G401 (cell line): ENCODE data around the gene PRRT4. TPM values are rescaled to one million over a fixed set of nuclear protein-coding genes. Genes with fewer than 3 reads are reported as not detected.

Experiments used
- DNase-seq: peaks from one replicate; pipeline ENCODE4 v3.0.0-alpha.2; 2015; ENCODE audit warnings: low spot score
- in situ Hi-C: cut with HindIII; loops from 2 replicates; pipeline ENCODE4 v1.10.0; 2016; ENCODE audit warnings: low sequenced_read_pairs, mixed read lengths
- total RNA-seq: library from RNA; depleted of rRNA; stranded (reverse); fragments of >200 nt; shearing (Covaris generic); gene quantifications from 2 replicates; pipeline ENCODE4 v1.2.3, GENCODE V29; 2014; rRNA removed

PRRT4 gene
- 0.78 TPM in 1 of 2 replicates, not detected in the other for total RNA-seq

DNA sequence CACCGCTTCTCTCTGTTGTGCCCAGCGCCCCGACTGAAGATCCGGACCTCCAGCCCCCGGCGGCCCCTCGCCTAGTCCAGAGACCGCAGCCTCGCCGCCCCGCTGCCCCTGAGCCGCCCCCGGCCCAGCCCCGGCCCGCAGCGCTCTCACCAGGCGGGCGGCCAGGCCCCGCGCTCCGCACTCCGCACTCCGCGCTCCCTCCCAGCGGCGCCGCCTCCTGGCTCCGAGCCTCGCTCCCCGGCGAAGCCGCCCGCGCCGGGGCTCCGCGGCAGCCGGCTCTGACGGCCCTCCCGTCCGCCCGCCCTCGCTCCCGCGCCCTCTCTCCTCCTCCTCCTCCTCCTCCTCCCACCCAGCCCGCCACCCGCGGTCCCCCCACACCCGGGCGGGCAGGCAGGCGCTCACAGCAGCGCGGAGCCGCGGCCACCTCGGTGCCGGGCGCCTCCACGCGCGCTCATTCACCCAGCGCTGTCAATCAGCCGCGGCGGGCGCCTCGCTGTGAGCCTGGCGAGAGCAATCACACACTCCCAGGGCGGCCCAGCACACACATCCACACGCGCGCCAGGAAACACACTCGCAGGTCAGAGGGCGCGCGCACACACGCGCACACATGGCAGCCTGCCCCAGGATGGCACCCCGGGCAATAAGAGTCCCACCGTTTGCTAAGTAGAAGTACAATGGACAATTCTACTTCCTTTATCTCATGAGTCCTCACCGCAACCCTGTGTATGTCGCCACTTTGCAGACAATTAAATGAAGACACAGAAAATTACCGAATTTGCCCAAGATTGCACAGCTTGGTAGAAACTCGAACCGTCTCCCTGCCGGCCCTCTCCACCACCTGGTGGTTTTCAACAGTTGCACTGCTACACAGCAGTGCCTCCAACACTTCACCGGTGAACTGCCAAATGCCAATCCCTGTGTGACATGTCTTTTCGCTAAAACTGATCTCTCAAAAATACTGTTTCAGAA is at the start of gene PRRT4:
Gene PRRT4, minus strand, starts transcription at position 280 of the 969 bp plus-strand sequence.
- peak; percentile 51 for DNase-seq
- in situ Hi-C loops, result no loop called here

DNA sequence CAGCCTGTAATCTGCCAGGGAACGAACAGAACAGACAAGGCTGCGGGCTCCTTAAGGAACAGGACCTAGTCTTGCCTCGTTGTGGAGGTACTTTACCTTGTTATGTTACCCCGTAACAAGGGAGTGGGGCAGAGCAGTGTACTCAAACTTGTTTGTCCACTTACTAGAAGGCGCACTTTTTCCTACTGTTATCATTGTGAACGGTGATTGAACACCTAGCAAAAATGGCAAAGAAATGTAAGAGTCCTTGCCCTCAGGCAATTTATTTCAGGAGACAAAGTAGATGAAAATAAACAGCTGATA is 48.9 kb upstream of the PRRT4 start:
- in situ Hi-C loops, result no loop called here
- no peak for DNase-seq

- DNase-seq, result peak; percentile 75
- in situ Hi-C loops, result no loop called here
Measured at GRCh38 chr7:128409596-128410450, 48.3 kb upstream of the PRRT4 start, which contains the start of gene IMPDH1. Gene IMPDH1 (minus strand): TSS chr7:128409982. CDS start chr7:128409901, 81 bp downstream.

GRCh38 chr7:128408709-128409595 is 47.5 kb upstream of the PRRT4 start:
- in situ Hi-C loops, result no loop called here

DNA sequence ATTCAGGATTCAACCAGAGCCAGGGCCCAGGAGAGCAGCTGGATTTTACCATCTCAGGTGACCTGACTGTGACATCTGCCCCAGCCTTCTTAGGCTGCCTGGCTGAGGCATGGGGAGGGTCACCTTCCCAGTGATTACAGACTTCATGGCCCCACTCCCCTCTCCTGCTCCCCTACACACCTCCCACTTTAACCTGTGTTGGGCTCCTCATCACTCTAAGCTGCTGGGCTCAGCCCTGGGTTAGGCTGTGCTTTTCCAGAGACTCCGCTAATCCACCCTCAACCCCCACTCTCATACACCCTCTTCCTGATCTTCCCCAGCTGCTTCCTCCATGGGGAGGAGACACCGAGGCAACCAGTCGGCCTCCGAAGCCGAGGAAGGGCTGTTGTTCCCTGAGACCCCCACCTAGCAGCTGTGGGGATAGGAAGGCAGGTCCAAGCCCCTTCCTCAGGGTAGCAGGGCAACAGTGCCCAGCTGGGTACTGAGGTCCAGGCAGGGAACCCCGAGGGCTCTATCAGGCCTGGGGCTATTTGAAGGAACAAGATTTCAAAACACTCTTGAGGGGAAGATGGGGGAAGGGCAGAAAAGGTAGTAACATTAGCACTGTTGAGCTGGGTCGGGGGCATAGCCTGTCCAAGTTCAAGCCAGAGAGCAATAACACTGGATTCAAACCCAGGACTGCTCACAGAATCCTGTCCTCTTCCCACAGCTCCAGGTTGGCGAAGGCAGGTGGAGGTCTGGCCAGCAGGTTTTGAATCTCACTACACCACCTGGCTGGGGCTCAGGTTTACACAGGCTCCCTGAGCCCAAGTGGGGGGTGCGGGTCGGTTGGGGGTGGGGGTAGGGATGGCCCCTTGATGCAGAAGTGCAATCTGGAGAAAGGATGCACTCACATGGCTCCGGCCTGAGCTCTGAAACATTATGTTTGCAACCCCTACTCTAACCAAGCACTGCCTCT is 46.5 kb upstream of the PRRT4 start:
- in situ Hi-C loops, result no loop called here
- DNase-seq, result no peak

More at GRCh38 chr7:128408709-128409595, 47.5 kb upstream of the PRRT4 start:
- DNase-seq, result no peak

DNA sequence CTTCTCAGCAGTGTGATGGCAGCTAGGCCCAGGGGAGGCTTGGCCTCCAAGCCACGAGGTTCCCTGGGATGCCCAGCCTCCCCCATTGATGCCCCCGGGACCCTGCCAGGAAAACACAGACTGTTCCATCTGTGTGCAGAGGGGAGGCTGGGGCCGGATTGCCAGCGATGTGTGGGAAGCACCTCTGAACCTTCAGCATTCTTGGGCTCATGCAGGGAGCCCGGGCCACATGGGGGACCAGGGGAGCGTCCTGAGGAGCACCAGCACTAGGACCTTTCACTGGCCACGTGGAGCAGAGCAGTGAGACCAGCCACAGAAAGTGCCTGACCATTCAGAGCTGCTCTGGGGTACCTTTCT is 45.7 kb upstream of the PRRT4 start:
- DNase-seq, result no peak
- in situ Hi-C loops, result no loop called here

- in situ Hi-C loops, result no loop called here
- DNase-seq, result no peak
Measured at GRCh38 chr7:128406314-128407232, 45.1 kb upstream of the PRRT4 start.

DNA sequence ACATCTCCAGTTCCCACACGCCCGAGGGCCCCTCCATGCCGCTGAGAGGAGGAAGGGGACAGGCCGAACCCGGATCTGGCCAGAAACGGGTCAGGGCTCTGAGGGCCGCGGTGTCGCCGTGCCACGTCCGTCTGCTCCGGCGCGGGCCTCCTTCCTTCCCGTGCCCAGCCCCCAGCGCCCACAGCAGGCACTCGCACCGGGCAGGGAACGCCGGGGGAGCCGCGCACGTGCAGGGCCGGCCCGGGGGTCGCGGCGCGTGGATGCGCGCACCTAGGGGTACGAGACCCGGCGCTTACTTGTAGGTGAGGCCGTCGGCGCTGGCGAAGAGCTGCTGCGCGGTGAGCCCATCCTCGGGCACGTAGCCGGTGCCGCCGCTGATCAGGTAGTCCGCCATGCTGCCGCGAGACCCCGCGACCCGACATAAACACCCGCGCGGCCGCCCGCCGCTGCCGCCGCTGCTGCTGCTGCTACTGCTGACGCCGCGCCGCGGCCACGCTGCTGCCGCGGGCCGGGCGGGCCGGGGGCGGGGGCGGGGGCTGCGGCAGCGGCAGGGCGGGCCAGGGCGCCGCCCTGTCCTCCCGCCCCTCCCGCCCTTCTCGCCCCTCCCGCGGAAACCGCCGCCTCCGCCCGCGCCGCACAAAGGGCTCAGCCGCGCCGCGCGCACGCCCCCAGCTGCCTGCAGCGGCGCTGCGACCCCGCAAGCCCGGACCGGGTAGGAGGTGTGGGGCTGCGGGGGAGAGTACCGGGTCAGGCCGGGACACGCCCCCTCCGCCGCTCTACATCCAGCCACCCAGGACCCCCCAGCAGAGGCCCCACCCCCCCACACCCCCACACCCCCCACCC is 44.2 kb upstream of the PRRT4 start:
- in situ Hi-C loops, result no loop called here
- DNase-seq, result no peak

DNA sequence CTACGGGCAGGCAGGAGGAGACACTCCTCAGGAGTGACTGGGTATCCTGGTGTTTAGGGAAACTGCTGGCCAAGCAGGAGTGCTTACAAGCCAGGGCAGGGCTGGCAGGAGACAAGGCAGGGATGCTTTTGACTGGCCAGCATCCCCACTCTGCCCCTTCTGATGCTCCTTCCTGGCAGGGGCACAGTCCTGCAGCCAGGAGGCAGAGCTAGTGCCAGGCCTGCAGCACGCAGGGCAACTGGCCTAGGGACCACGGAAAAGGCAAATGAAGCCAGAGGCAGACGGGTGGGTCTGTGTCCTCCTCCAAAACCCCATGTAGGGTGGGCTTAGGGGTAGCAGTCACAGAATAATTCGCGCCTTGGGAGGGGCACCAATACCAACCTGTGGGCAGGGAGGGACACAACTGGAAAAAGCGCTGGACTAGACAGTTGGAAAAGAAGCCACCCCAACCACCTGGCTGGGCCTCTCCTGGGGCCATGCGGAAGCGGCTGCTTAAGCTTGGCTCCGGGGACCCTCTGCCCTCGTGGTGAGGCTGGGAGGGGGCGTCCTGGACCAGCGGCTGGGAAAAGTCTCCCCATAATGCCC is 43.5 kb upstream of the PRRT4 start:
- in situ Hi-C loops, result no loop called here
- peak; percentile 65 for DNase-seq

DNA sequence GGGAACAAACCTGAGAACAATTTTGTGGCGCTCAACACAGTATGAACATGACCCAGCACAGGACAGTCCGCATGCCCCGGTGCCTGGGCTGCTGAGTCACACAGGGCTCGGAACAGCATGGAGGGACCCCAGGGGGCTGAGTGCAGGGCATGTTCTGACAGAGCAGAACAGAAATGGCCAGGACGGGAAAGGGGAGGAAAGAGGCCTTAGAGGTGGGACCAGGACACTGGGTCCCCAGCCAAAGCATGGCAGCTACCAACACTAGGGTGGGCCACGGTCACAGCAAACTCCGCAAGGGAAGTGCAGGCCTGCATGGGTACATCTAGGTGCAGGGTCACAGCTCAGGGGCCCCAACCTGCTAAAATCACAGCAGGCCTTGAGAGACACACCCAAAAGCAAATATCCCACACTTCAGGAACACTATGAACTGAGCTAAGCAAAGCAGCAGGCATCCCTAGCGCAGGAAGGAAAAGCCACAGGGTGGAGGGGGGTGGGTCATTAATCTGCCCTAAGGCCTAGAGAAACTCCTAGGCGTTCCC is 42.7 kb upstream of the PRRT4 start:
- in situ Hi-C loops, result no loop called here
- DNase-seq, result no peak

DNA sequence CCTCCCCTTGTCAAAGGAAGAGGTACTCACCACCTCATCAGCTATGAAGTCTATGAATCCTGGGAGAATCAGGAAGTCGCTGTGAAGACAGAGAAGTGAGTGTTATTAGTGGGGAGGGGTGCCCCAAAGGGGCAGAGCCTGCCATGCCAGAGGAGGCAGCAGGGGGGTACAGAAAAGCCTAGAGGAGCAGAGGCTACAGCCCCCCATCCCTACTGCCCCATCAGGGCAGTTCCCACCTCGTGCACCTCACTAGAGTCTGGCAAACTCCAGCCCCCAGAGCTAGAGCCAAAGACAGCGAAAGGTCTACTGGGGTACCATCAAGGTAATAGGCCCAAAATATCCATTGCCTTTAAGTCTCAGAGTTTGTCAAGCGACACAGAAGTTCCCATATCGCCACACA is 42.2 kb upstream of the PRRT4 start:
- DNase-seq, result no peak
- in situ Hi-C loops, result no loop called here

- no peak for DNase-seq
- in situ Hi-C loops, result no loop called here
Measured at GRCh38 chr7:128402356-128402755, 40.9 kb upstream of the PRRT4 start.

- in situ Hi-C loops, result no loop called here
Measured at GRCh38 chr7:128400566-128400965, 39.1 kb upstream of the PRRT4 start.

GRCh38 chr7:128399991-128400390 is 38.5 kb upstream of the PRRT4 start:
- in situ Hi-C loops, result no loop called here
- no peak for DNase-seq

More at GRCh38 chr7:128400566-128400965, 39.1 kb upstream of the PRRT4 start:
- no peak for DNase-seq

GRCh38 chr7:128398841-128399135 is 37.3 kb upstream of the PRRT4 start:
- DNase-seq, result no peak
- in situ Hi-C loops, result no loop called here
